K562 (cell line): ENCODE data around the gene ZNF669. TPM values are rescaled to one million over a fixed set of nuclear protein-coding genes. Genes with fewer than 3 reads are reported as not detected.

ENCODE experiments used
- ATAC-seq: fragments of 200-7000 bp; cut with Tn5 transposase; 3 replicates; pipeline ENCODE4 v1.9.1; 2020; ENCODE audit warnings: moderate library complexity
- BruUV-seq: library from RNA; stranded (reverse); fragments of 400-500 nt; replicated peaks from 2 replicates; lab custom pipeline; 2021; lab: Mats Ljungman, UMichigan
- CTCF ChIA-PET: fragments of 300-600 bp; formaldehyde crosslinking; extraction: SDS; loops from one replicate; lab custom pipeline; 2021; ENCODE audit warnings: low intra/inter-chr PET ratio; lab: Yijun Ruan, JAX
- POLR2A ChIA-PET: fragments of 300-600, 350-650 bp; sonication (Branson Sonifier 250); formaldehyde crosslinking; extraction: SDS; loops from one replicate; lab custom pipeline; 2021; ENCODE audit warnings: antibody characterized with exemption, inconsistent platforms; lab: Yijun Ruan, JAX
- DNase-seq, 4 experiments: peaks; one replicate each; pipeline versions ENCODE4 v3.0.0 to v3.0.0-alpha.2; 2011 to 2018; ENCODE audit warnings: low spot score in 3 of 4, mixed read lengths in 3 of 4; ENCODE audit errors: extremely low read depth in 1 of 4
- FAIRE-seq: peaks from 2 replicates; lab custom pipeline; 2011; peaks lifted over from hg19 to GRCh38; lab: Jason Lieb, UNC
- H2AFZ ChIP-seq: 2 replicates; pipeline ENCODE4 v1.6.0; 2011; ENCODE audit warnings: low read depth, low read length, control low read depth, inconsistent platforms
- H3K27ac ChIP-seq: fragments of 200-600 bp; 3 replicates; pipeline ENCODE4 v1.8.0; 2011; ENCODE audit warnings: low read depth, mild to moderate bottlenecking, control low read depth, inconsistent platforms, low read length, moderate library complexity, mixed read lengths; ENCODE audit errors: extremely low read depth
- H3K27me3 ChIP-seq, 2 experiments: fragments of 300-600 bp in 1 of 2; 2 replicates in 1 of 2; 3 replicates in 1 of 2; pipeline versions ENCODE4 v1.6.0 to v1.8.0; 2011; ENCODE audit warnings: inconsistent platforms in 2 of 2, low read length in 2 of 2, mild to moderate bottlenecking in 1 of 2, mixed read lengths in 1 of 2, moderate library complexity in 1 of 2; ENCODE audit not compliant: control insufficient read depth in 2 of 2, insufficient read depth in 2 of 2
- H3K36me3 ChIP-seq: fragments of 300-600 bp; 3 replicates; pipeline ENCODE4 v1.8.0; 2011; ENCODE audit warnings: mild to moderate bottlenecking, low read length, inconsistent platforms; ENCODE audit not compliant: control insufficient read depth, insufficient read depth
- H3K4me1 ChIP-seq, 2 experiments: fragments of 200-600 bp in 1 of 2; replicated peaks in 1 of 2; 2 replicates in 1 of 2; 3 replicates in 1 of 2; pipeline versions ENCODE4 v1.5.1 to v1.8.0; 2011; ENCODE audit warnings: inconsistent platforms in 2 of 2, low read length in 2 of 2, mild to moderate bottlenecking in 1 of 2, mixed read lengths in 1 of 2, moderate library complexity in 1 of 2; ENCODE audit not compliant: control insufficient read depth in 2 of 2, insufficient read depth in 2 of 2
- H3K4me2 ChIP-seq: 2 replicates; pipeline ENCODE4 v1.6.1; 2011; ENCODE audit warnings: low read length, control low read depth, inconsistent platforms, mixed read lengths; ENCODE audit not compliant: insufficient read depth
- H3K4me3 ChIP-seq: fragments of 200-600 bp; sonication (generic), shearing (Covaris generic); 2 replicates; pipeline ENCODE4 v1.5.1; 2016; ENCODE audit warnings: control low read depth, inconsistent platforms
- H3K79me2 ChIP-seq: fragments of 200-600 bp; 3 replicates; pipeline ENCODE4 v1.8.0; 2011; ENCODE audit warnings: low read length, inconsistent platforms; ENCODE audit not compliant: control insufficient read depth, insufficient read depth
- H3K9ac ChIP-seq, 2 experiments: 2 replicates each; pipeline versions ENCODE4 v1.6.0 to v1.6.1; 2011; ENCODE audit warnings: low read depth in 2 of 2, low read length in 2 of 2, control low read depth in 1 of 2, inconsistent platforms in 1 of 2, mild to moderate bottlenecking in 1 of 2, mixed read lengths in 1 of 2; ENCODE audit not compliant: insufficient read depth in 1 of 2
- H3K9me1 ChIP-seq: one replicate; pipeline ENCODE4 v1.6.0; 2011; ENCODE audit warnings: inconsistent platforms, mild to moderate bottlenecking, low read length, moderate library complexity; ENCODE audit not compliant: control insufficient read depth, insufficient read depth
- H3K9me3 ChIP-seq: replicated peaks from 2 replicates; pipeline ENCODE4 v1.5.1; 2011; ENCODE audit warnings: low read depth, low read length, inconsistent platforms; ENCODE audit not compliant: control insufficient read depth, insufficient read depth
- H4K20me1 ChIP-seq: replicated peaks from 2 replicates; pipeline ENCODE4 v1.6.1; 2011; ENCODE audit warnings: low read length, inconsistent platforms, mixed read lengths; ENCODE audit not compliant: control insufficient read depth, insufficient read depth
- XRCC4 ChIP-seq: IDR thresholded peaks from one replicate; pipeline ENCODE4 v1.6.1; 2011; ENCODE audit not compliant: insufficient read depth, insufficient read length; ENCODE audit errors: extremely low read depth
- ZNF584 ChIP-seq: fragments of 200-800 bp; sonication (Bioruptor generic); IDR thresholded peaks from 2 replicates; pipeline ENCODE4 v1.6.1; 2016; ENCODE audit warnings: low read depth, mild to moderate bottlenecking, missing genetic modification characterization, missing compliant biosample characterization
- WGBS: fragments of 100-300 bp; shearing (Covaris generic); methylation state at CpG from one replicate; pipeline ENCODE4 v1.1.6; 2016; ENCODE audit warnings: low coverage, mixed read lengths; ENCODE audit not compliant: insufficient coverage; ENCODE audit errors: missing lambda C conversion rate; 5-methylcytosine and 5-hydroxymethylcytosine counted together
- in situ Hi-C: fragments of 300-500 bp; cut with MboI; formaldehyde crosslinking; loops from 4 replicates; pipeline ENCODE4 v1.15.0; 2018; ENCODE audit warnings: inconsistent platforms, mixed read lengths
- intact Hi-C: fragments of 100-400 bp; cut with micrococcal nuclease; formaldehyde crosslinking; loops from 2 replicates; pipeline ENCODE4 v1.14.2; 2022
- polyA plus RNA-seq, 8 experiments: library from polyadenylated mRNA; depleted of rRNA in 4 of 8; stranded (reverse) in 5 of 8; unstranded in 3 of 8; fragments of >200 nt; fragmentation: Nextera tagmentation in 2 of 8; fragmentation: Illumina TruSeq in 1 of 8; extraction: Ambion mirVana in 2 of 8; extraction: Trizol in 1 of 8; gene quantifications; 2 replicates each; pipeline versions ENCODE4 v1.2.1 to v1.2.3, GENCODE V29; 2011 to 2014; ENCODE audit warnings: inconsistent platforms in 1 of 8, missing spikeins in 1 of 8
- total RNA-seq, 7 experiments: library from RNA; depleted of rRNA in 6 of 7; stranded (reverse); fragments of >200 nt in 6 of 7; fragmentation: Illumina TruSeq in 2 of 7; extraction: Trizol in 2 of 7; gene quantifications; 2 replicates each; pipeline versions ENCODE4 v1.2.1 to v1.2.3, GENCODE V29; 2011 to 2021; ENCODE audit warnings: low replicate concordance in 1 of 7
- TF ChIP-seq, protein P1 (sequence below): sonication (generic); formaldehyde crosslinking; IDR thresholded peaks from 2 replicates; pipeline ENCODE4 v1.8.0; 2022; ENCODE audit warnings: missing genetic modification reagents, mild to moderate bottlenecking, borderline replicate concordance

The ZNF669 gene
- total and polyA plus RNA-seq, 9 of the 15 experiments (the other 6 are each of a cell fraction or from before 2014, with no cell fraction given), result 5.3 to 18.3 (median 10.2) TPM

GRCh38 chr1:247147781-247148180 lies 43.6 kb upstream of the ZNF669 start:
- Histone ChIP-seq H2AFZ (no peak overlapping the region), H4K20me1 (no peaks in the 10 kb centered on the region), H3K27me3 (no peaks in the 10 kb centered on the region), H3K27ac (no peak overlapping the region), H3K9ac (no peak overlapping the region), H3K4me3 (no peak overlapping the region), H3K9me3 (peaks cover 15% of the 10 kb centered on the region), H3K9me1 (no peaks in the 10 kb centered on the region), H3K4me1 (no peaks in the 10 kb centered on the region), H3K36me3 (peaks cover 28% of the 10 kb centered on the region; the same call in 1 of the 3 replicates), H3K79me2 (no peaks in the 10 kb centered on the region; the same call in 2 of the 3 replicates), H3K4me2 (no peak overlapping the region)
- ChIA-PET POLR2A (no interaction called here), CTCF (no interaction called here)
- BruUV-seq, result no TSS peak
- 96% methylated on average over 2 of the region's 2 CpGs for WGBS
- no peak for DNase-seq
- ATAC-seq, result no peak
- in situ Hi-C loops (no loop called here), intact Hi-C loops (no loop called here)
- TF ChIP-seq XRCC4 (no peak), ZNF584 (CRISPR knock-in tag) (no peak)
- TF ChIP-seq, protein P1, sequence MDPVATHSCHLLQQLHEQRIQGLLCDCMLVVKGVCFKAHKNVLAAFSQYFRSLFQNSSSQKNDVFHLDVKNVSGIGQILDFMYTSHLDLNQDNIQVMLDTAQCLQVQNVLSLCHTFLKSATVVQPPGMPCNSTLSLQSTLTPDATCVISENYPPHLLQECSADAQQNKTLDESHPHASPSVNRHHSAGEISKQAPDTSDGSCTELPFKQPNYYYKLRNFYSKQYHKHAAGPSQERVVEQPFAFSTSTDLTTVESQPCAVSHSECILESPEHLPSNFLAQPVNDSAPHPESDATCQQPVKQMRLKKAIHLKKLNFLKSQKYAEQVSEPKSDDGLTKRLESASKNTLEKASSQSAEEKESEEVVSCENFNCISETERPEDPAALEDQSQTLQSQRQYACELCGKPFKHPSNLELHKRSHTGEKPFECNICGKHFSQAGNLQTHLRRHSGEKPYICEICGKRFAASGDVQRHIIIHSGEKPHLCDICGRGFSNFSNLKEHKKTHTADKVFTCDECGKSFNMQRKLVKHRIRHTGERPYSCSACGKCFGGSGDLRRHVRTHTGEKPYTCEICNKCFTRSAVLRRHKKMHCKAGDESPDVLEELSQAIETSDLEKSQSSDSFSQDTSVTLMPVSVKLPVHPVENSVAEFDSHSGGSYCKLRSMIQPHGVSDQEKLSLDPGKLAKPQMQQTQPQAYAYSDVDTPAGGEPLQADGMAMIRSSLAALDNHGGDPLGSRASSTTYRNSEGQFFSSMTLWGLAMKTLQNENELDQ, result no peak
- FAIRE-seq, result no peak
